Ramos (cell line): ENCODE data around the gene TMEM170A.

Experiments
- in situ Hi-C: fragments of 300-500 bp; cut with MboI; formaldehyde crosslinking; loops from one replicate; pipeline ENCODE4 v1.14.3; 2022; ENCODE audit warnings: low sequenced_read_pairs; ENCODE audit not compliant: unreplicated experiment

The TMEM170A gene

GRCh38 chr16:75415169-75415905 is 49.2 kb downstream of the TMEM170A start:
- in situ Hi-C loops: no loop called here

- in situ Hi-C loops: no loop called here
These were observed 50.5 kb downstream of the TMEM170A start for GRCh38 chr16:75413951-75414350.

GRCh38 chr16:75406943-75407342 is 57.5 kb downstream of the TMEM170A start:
- in situ Hi-C loops: no loop called here

GRCh38 chr16:75402821-75403475 is 61.5 kb downstream of the TMEM170A start:
- in situ Hi-C loops: no loop called here

DNA sequence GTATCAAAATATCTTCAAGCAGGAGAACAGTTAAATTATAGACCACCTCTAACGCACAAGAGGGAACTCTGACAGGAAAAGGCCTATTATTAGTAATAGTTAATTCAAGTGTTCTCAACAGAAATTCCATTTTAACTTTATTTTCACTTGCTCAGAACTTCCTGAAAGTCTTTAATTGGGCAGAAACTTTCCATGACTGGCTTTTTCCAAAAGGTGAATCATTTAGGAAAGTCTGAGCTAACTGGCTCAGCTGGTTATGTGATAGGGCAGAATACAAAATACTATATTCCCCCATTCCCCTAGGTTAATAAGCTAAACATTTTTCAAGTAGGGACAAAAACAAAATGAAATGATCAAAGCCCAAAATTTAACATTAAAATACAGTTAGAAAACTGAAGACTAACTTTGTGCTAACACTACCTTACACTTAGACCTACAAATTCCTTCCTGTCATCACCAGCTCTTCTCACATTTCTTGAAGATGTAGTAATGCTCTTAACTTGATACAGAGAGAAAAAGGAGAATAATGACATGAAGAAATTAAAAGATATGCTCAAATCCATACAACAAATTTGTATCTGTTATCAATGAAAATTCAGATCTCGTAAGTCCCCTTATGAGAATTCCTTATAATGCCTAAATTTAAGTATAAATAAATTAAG is 62.2 kb downstream of the TMEM170A start:
- in situ Hi-C loops: no loop called here

DNA sequence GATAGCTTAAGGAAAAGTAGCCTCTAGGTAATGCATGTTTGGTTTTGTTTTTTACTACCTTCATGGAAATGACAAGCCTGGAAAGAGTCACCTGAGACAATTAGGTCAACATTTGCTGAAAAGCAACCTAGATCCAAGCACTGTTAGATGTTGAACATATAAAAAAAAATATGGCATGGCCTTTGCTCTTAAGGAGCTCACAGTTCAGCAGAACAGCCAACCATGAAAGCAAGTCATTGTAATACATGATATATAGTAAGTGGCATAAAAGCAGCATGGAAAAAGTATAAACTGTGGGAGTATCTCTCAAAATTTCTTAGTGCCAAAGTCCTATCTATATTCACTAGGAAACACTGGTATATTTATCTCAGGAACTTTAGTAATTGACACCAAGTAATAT is 62.8 kb downstream of the TMEM170A start:
- in situ Hi-C loops: no loop called here

DNA sequence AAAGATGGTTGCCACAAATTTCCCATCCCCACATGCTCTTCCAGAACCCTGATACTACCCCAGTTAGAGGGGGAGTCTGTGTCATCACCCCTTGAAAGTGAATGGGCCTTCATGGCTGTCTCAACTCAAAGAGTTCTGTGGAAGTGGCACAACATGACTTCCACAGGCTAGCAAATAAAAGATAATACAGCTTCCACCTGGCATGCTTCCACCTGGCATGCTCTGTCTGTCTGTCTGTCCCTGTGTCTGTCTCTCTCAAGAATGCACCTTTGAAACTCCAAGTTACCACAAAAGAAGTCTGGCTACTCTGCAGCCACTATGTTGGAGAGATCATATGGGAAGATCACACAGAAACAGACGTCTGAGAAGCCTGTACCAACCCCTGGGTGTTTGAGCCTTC is 66.2 kb downstream of the TMEM170A start:
- in situ Hi-C loops: no loop called here

DNA sequence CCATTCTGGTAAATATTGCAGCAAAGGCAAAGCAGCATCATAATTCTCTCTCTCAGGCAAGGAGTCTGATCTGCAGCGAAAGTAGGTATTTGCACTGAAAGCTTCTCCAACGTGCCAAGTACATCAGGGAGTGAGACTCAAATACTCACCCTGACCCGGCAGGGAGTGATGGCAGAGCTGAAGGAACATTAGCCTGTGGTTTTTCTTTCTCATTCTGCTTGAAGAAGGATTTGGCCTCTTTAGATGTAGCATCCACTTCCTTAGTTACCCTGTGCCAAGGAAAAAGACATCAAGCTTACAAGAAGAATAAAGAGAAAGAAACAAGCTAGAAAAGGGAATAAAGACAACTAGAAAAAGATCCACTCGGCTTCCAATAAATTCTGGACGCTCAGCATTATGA is 69.5 kb downstream of the TMEM170A start:
- in situ Hi-C loops: no loop called here
